GM21367 (cell line): Measurements from ENCODE around the gene PAPPA.

ENCODE experiments used
- ATAC-seq: cut with Tn5 transposase; IDR thresholded peaks from one replicate; pipeline ENCODE4 v1.9.1; 2021; ENCODE audit not compliant: unreplicated experiment

PAPPA gene

GRCh38 chr9:116153765-116154333, at the start of gene PAPPA:
Gene PAPPA, plus strand, starts transcription at chr9:116153791. Its CDS starts 382 bp downstream, at chr9:116154173.
- ATAC-seq, result no peak

- ATAC-seq, result no peak
These were observed 49.4 kb upstream of the PAPPA start for GRCh38 chr9:116103976-116104820.

- no peak for ATAC-seq
These were observed 41.4 kb upstream of the PAPPA start for GRCh38 chr9:116112236-116112635.

GRCh38 chr9:116115761-116116353, 37.7 kb upstream of the PAPPA start:
- no peak for ATAC-seq

- ATAC-seq, result no peak
These were observed 37.2 kb upstream of the PAPPA start for GRCh38 chr9:116116393-116116792.

GRCh38 chr9:116123171-116123570, 30.4 kb upstream of the PAPPA start:
- ATAC-seq, result no peak

GRCh38 chr9:116124472-116125040, 29.0 kb upstream of the PAPPA start:
- no peak for ATAC-seq

GRCh38 chr9:116133163-116133562, 20.4 kb upstream of the PAPPA start:
- no peak for ATAC-seq

- no peak for ATAC-seq
These were observed 18.6 kb upstream of the PAPPA start for GRCh38 chr9:116134975-116135374.

GRCh38 chr9:116137010-116137409, 16.6 kb upstream of the PAPPA start:
- no peak for ATAC-seq

- ATAC-seq, result no peak
These were observed 16.0 kb upstream of the PAPPA start for GRCh38 chr9:116137581-116137980.

- no peak for ATAC-seq
These were observed 11.6 kb upstream of the PAPPA start for GRCh38 chr9:116141864-116142561.

GRCh38 chr9:116142706-116143492, 10.7 kb upstream of the PAPPA start:
- ATAC-seq, result no peak

- ATAC-seq, result no peak
These were observed 9.6 kb upstream of the PAPPA start for GRCh38 chr9:116144038-116144437.

- no peak for ATAC-seq
These were observed 9.0 kb upstream of the PAPPA start for GRCh38 chr9:116144555-116144954.

- no peak for ATAC-seq
These were observed 8.6 kb upstream of the PAPPA start for GRCh38 chr9:116145036-116145435.

- ATAC-seq, result no peak
These were observed 5.8 kb upstream of the PAPPA start for GRCh38 chr9:116147821-116148220.

GRCh38 chr9:116149844-116150243, 3.7 kb upstream of the PAPPA start:
- no peak for ATAC-seq

GRCh38 chr9:116151199-116151598, 2.4 kb upstream of the PAPPA start:
- ATAC-seq, result no peak

- ATAC-seq, result no peak
These were observed 1.6 kb upstream of the PAPPA start for GRCh38 chr9:116151966-116152381.
